ENCODE measurements around the gene ZNF628.

Gene ZNF628

GRCh38 chr19:55525289-55526101 is 49.1 kb downstream of the ZNF628 start:
- Histone ChIP-seq H3K4ac (ENCODE audit: low read depth, low read length) (no peak overlapping the region), H4K8ac (ENCODE audit: low read depth, low read length) (no peak overlapping the region), H3K27me3 (ENCODE audit: insufficient read depth, low read length) (no peaks in the 10 kb centered on the region), H3K4me3 (ENCODE audit: low read depth, low read length) (no peak overlapping the region), H2BK12ac (ENCODE audit: low read length) (no peak overlapping the region), H2BK120ac (ENCODE audit: insufficient read depth, low read length, poor library complexity) (no peak overlapping the region), H3K14ac (ENCODE audit: low read length) (no peak overlapping the region), H4K12ac (ENCODE audit: low read depth, low read length) (no peak overlapping the region), H2AFZ (ENCODE audit: insufficient read depth, low read length, poor library complexity) (no peak overlapping the region), H3K9me3 (ENCODE audit: insufficient read depth, low read depth, low read length) (peaks cover 11% of the 10 kb centered on the region), H3K27ac (ENCODE audit: low read depth, low read length) (no peak overlapping the region), H3K18ac (ENCODE audit: low read length) (no peak overlapping the region), H3K23ac (ENCODE audit: low read length) (no peak overlapping the region), H3K4me2 (ENCODE audit: low read length) (no peak overlapping the region), H3K79me2 (ENCODE audit: control insufficient read depth, insufficient read depth, low read length, poor library complexity) (no peaks in the 10 kb centered on the region), H2AK5ac (ENCODE audit: low read length) (no peak overlapping the region), H2BK5ac (ENCODE audit: low read depth, low read length, poor library complexity) (no peak overlapping the region), H3K9ac (ENCODE audit: low read length) (no peak overlapping the region), H3K4me1 (ENCODE audit: control insufficient read depth in 1 of 2, insufficient read depth in 2 of 2, low read length in 2 of 2) (no peaks in the 10 kb centered on the region), H3K79me1 (ENCODE audit: low read length) (no peaks in the 10 kb centered on the region), H4K91ac (ENCODE audit: low read depth, low read length) (no peak overlapping the region), H3K36me3 (ENCODE audit: control insufficient read depth in 1 of 2, insufficient read depth in 2 of 2, low read length in 2 of 2) (no peaks in the 10 kb centered on the region)
- WGBS (ENCODE audit: extremely low coverage, insufficient coverage, insufficient read length) = 100% methylated on average over 5 of the region's 29 CpGs
- DNase-seq = no peak

DNA sequence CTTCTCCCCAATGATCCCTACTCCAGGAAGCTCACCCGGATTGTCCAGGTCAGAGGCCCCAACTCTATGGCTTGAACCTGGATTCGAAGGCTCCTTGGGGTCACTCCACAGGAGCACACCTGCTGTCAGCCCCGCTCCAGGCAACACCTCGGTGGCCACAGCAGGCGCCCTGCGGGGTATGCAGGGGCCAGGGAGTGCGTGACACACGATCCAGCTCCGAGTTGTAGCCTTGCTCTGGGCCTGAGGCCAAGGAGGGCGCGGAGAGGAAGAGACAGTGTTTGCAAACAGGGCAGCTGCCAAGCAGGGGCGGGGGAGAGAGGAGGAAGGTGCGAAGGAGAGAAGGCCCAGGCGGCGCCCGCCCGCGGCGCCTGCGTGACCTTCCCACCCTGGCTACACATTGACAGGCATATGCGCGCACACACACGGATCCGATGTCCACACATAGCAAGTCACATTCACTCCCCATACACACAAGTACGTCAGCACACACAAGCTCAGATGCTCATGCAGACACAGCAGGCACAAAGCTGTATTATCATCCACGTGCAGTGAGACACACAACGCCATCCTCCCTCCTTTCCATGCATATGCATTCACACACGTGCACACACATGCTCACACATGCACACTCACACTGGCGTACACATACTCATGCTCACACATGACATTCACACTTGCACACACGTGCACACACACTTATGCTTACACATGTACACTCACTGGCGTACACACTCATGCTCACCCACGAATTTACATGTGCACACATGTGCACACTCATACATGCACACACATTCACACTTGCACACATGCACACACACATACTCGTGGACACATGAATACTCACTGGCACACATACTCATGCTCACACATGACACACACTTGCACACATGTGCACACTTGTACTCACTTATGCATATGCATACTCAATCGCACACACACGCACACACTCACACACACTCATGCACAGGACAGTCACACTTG is 50.1 kb downstream of the ZNF628 start:
- no peak overlapping the region for H2AK5ac ChIP-seq (ENCODE audit: low read length)
- H3K4ac ChIP-seq (ENCODE audit: low read depth, low read length) = no peak overlapping the region
- DNase-seq = no peak
- no peaks in the 10 kb centered on the region for H3K79me1 ChIP-seq (ENCODE audit: low read length)
- no peak overlapping the region for H2BK120ac ChIP-seq (ENCODE audit: insufficient read depth, low read length, poor library complexity)
- H3K36me3 ChIP-seq (ENCODE audit: control insufficient read depth in 1 of 2, insufficient read depth in 2 of 2, low read length in 2 of 2) = no peaks in the 10 kb centered on the region
- no peak overlapping the region for H3K4me2 ChIP-seq (ENCODE audit: low read length)
- H4K8ac ChIP-seq (ENCODE audit: low read depth, low read length) = no peak overlapping the region
- no peak overlapping the region for H3K14ac ChIP-seq (ENCODE audit: low read length)
- no peaks in the 10 kb centered on the region for H3K79me2 ChIP-seq (ENCODE audit: control insufficient read depth, insufficient read depth, low read length, poor library complexity)
- H2AFZ ChIP-seq (ENCODE audit: insufficient read depth, low read length, poor library complexity) = no peak overlapping the region
- no peak overlapping the region for H3K18ac ChIP-seq (ENCODE audit: low read length)
- H3K23ac ChIP-seq (ENCODE audit: low read length) = peak overlapping the region; percentile 58
- peak overlapping the region; percentile 27 for H3K4me3 ChIP-seq (ENCODE audit: low read depth, low read length)
- WGBS (ENCODE audit: extremely low coverage, insufficient coverage, insufficient read length) = no CpG with 5 or more reads among the region's 35 CpGs
- H2BK5ac ChIP-seq (ENCODE audit: low read depth, low read length, poor library complexity) = no peak overlapping the region
- no peak overlapping the region for H3K9ac ChIP-seq (ENCODE audit: low read length)
- peaks cover 11% of the 10 kb centered on the region for H3K9me3 ChIP-seq (ENCODE audit: insufficient read depth, low read depth, low read length)
- H3K27me3 ChIP-seq (ENCODE audit: insufficient read depth, low read length) = no peaks in the 10 kb centered on the region
- no peaks in the 10 kb centered on the region for H3K4me1 ChIP-seq (ENCODE audit: control insufficient read depth in 1 of 2, insufficient read depth in 2 of 2, low read length in 2 of 2)
- no peak overlapping the region for H4K12ac ChIP-seq (ENCODE audit: low read depth, low read length)
- no peak overlapping the region for H2BK12ac ChIP-seq (ENCODE audit: low read length)
- no peak overlapping the region for H3K27ac ChIP-seq (ENCODE audit: low read depth, low read length)
- no peak overlapping the region for H4K91ac ChIP-seq (ENCODE audit: low read depth, low read length)

- no peaks in the 10 kb centered on the region for H3K27me3 ChIP-seq (ENCODE audit: insufficient read depth, low read length)
- no peak overlapping the region for H3K9ac ChIP-seq (ENCODE audit: low read length)
- H4K91ac ChIP-seq (ENCODE audit: low read depth, low read length) = no peak overlapping the region
- no peak overlapping the region for H4K8ac ChIP-seq (ENCODE audit: low read depth, low read length)
- DNase-seq = no peak
- no peaks in the 10 kb centered on the region for H3K4me1 ChIP-seq (ENCODE audit: control insufficient read depth in 1 of 2, insufficient read depth in 2 of 2, low read length in 2 of 2)
- no peaks in the 10 kb centered on the region for H3K79me2 ChIP-seq (ENCODE audit: control insufficient read depth, insufficient read depth, low read length, poor library complexity)
- H3K79me1 ChIP-seq (ENCODE audit: low read length) = no peaks in the 10 kb centered on the region
- no peak overlapping the region for H2BK12ac ChIP-seq (ENCODE audit: low read length)
- no peak overlapping the region for H2BK5ac ChIP-seq (ENCODE audit: low read depth, low read length, poor library complexity)
- H3K36me3 ChIP-seq (ENCODE audit: control insufficient read depth in 1 of 2, insufficient read depth in 2 of 2, low read length in 2 of 2) = no peaks in the 10 kb centered on the region
- peaks cover 11% of the 10 kb centered on the region for H3K9me3 ChIP-seq (ENCODE audit: insufficient read depth, low read depth, low read length)
- H3K18ac ChIP-seq (ENCODE audit: low read length) = no peak overlapping the region
- H2BK120ac ChIP-seq (ENCODE audit: insufficient read depth, low read length, poor library complexity) = no peak overlapping the region
- WGBS (ENCODE audit: extremely low coverage, insufficient coverage, insufficient read length) = no CpG with 5 or more reads among the region's 22 CpGs
- no peak overlapping the region for H4K12ac ChIP-seq (ENCODE audit: low read depth, low read length)
- peak overlapping the region; percentile 27 for H3K4me3 ChIP-seq (ENCODE audit: low read depth, low read length)
- no peak overlapping the region for H2AK5ac ChIP-seq (ENCODE audit: low read length)
- H3K27ac ChIP-seq (ENCODE audit: low read depth, low read length) = no peak overlapping the region
- no peak overlapping the region for H3K23ac ChIP-seq (ENCODE audit: low read length)
- no peak overlapping the region for H2AFZ ChIP-seq (ENCODE audit: insufficient read depth, low read length, poor library complexity)
- H3K4me2 ChIP-seq (ENCODE audit: low read length) = no peak overlapping the region
- no peak overlapping the region for H3K14ac ChIP-seq (ENCODE audit: low read length)
- no peak overlapping the region for H3K4ac ChIP-seq (ENCODE audit: low read depth, low read length)
Measured at GRCh38 chr19:55527197-55528029, 51.0 kb downstream of the ZNF628 start.
